ENCODE results near the gene CNTNAP3B. TPM values are rescaled to one million over a fixed set of nuclear protein-coding genes. Genes with fewer than 3 reads are reported as not detected.
A peak's percentile ranks its signal among the peaks of the same experiment; 100 is the strongest.
"Not testable (repeated sequence)": the region's sequence is repeated elsewhere in the genome, so short reads cannot be mapped to it uniquely, and the experiment has no call there.

CNTNAP3B gene
- total RNA-seq (2014; rRNA removed; shearing (Covaris generic)), result 9.0 and 9.2 TPM in 2 replicates
- polyA plus RNA-seq (2015; cell fraction: cytosol; rRNA removed), result 6.7 and 11.4 TPM in 2 replicates
- 46.5 and 69.0 TPM in 2 replicates for polyA plus RNA-seq (2015; cell fraction: nucleus; rRNA removed)

DNA sequence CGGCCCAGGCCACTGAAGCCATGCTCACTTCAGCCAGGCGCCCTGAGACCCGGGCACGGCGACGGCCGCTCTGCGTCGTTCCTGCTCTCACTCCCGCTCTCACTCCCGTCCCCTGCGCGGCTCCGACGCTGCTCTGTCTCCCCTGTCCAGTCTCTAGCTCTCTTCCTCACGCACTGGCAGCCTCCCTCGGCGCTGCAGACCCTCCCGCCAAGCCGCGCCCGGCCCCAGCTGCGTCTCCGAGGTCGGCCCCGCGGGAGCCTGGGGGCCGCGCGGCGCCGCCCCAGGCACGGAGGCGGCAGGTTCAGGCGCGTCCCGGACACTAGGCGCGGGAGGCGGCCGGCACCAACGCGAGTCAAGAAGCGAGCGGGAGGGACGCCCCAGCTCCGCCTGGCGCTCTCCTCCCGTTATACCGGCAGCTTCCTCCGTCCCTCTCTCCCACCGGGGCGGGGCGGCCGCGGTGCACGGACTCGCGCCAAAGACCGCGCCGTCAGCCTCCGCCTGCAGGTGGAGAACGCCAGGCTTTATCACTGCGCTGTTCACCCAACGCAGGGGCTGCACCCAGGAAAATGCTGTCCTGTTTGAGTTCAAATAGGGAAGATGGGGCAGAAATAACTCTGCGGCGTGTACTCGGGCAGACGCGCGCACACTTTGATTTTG, at the start of gene CNTNAP3B:
Gene CNTNAP3B, minus strand, starts transcription at position 354 of the 657 bp plus-strand sequence. Its CDS starts 332 bp downstream, at position 22.
- DNase-seq (ENCODE audit: low read depth, low spot score); in situ Hi-C loops (cut with HindIII; ENCODE audit: low pct_unique_long_range_greater_than_20kb, low sequenced_read_pairs): not testable (repeated sequence)

DNA sequence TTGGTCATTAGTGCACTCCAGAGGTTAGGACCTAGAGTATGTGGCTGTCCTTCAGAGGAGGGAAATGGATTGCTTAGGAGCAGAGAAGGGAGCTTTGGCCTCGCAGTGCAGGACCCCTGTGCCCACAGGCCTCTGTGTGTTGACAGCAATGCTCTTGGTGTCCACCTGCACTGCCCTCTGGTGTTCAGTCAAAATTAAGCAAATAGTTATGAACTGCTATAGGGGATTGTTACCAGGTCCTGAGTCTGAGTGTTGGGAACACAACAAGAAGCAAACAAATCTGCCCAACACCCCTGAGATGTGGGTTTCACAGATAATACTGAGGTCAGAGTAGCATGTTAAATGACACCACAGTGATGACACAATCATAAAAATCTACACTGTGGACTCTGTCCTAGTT, 31.1 kb upstream of the CNTNAP3B start:
- DNase-seq (ENCODE audit: low read depth, low spot score), result peak; percentile 52
- in situ Hi-C loops (cut with HindIII; ENCODE audit: low pct_unique_long_range_greater_than_20kb, low sequenced_read_pairs), result not testable (repeated sequence)

DNA sequence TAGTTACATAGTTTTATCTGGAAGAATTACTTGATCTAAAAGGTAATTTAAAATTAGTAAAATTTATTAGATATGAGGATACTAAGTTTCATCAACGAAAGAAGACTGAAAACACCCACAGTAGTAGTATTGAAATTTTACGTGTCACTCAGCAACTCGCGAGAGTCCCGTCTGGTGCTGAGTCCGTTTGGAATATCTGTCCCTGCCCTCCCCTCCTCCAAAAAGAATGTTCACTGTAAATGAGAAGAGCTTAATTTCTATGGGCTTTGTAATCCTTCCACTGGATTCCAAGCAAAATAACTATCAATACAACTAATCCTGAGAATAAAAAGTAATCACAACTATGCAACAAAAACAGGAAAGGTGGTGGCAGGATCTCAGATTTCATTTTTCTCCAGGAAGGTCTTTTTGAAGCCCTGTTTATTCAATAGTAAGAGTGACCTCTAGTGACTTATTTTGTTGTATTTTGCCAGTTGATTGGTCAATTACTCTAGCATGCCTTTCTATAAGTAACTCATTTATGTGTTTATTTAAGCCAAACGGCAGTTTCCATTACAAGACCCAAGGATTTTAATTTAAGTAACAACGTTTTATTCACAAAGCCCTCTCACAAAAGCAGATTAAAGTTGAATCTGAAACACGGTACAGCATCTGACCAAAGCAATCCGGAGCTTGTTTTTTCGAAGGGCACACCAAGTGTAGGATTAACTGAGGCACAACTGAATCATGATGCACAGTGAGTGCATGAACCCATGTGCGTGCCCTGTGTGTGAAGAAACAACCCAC, 2.0 kb downstream of the CNTNAP3B start:
- in situ Hi-C loops (cut with HindIII; ENCODE audit: low pct_unique_long_range_greater_than_20kb, low sequenced_read_pairs), result not testable (repeated sequence)
- DNase-seq (ENCODE audit: low read depth, low spot score), result peak; percentile 32

GRCh38 chr9:42121007-42121406, 8.2 kb downstream of the CNTNAP3B start:
- in situ Hi-C loops (cut with HindIII; ENCODE audit: low pct_unique_long_range_greater_than_20kb, low sequenced_read_pairs), result not testable (repeated sequence)
- peak; percentile 56 for DNase-seq (ENCODE audit: low read depth, low spot score)

GRCh38 chr9:42095929-42096328, 33.3 kb downstream of the CNTNAP3B start:
- in situ Hi-C loops (cut with HindIII; ENCODE audit: low pct_unique_long_range_greater_than_20kb, low sequenced_read_pairs); DNase-seq (ENCODE audit: low read depth, low spot score): not testable (repeated sequence)

- DNase-seq (ENCODE audit: low read depth, low spot score); in situ Hi-C loops (cut with HindIII; ENCODE audit: low pct_unique_long_range_greater_than_20kb, low sequenced_read_pairs): not testable (repeated sequence)
Observed at GRCh38 chr9:42084559-42084952, 44.7 kb downstream of the CNTNAP3B start.

DNA sequence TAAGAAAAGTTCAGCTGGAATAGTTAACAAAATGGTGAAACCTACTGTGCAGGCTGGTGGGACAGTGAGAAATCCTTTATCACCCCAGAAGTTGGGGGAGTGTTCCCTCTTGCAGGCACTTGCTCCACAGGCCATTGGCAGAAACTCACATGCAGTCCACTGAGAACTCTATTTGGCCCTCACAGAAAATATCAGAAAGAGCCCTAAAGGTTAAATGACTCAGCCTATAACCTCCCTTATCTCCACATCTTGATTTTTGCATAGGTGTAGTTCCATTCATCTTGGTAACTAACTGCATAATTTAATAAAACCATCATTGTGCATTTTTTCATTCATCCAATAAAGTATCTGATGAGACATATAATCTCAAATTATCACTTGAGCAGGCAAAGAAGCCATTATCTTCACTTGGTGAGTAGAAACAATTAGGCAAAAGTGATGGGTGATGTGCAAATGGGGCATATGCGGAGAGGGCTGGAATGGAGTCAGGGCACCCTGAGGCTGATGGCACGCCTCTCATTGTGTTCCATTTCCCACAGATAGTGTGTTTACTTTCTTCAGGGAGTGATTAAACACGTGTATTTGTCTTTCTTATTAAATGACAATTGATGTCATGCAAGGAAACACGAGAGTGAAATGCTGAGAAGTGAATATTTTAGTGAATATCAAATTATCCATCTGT, 45.2 kb downstream of the CNTNAP3B start:
- DNase-seq (ENCODE audit: low read depth, low spot score), result not testable (repeated sequence)

GRCh38 chr9:42080376-42080775, 48.9 kb downstream of the CNTNAP3B start:
- DNase-seq (ENCODE audit: low read depth, low spot score); in situ Hi-C loops (cut with HindIII; ENCODE audit: low pct_unique_long_range_greater_than_20kb, low sequenced_read_pairs): not testable (repeated sequence)

More for the DNA sequence above, 45.2 kb downstream of the CNTNAP3B start:
- in situ Hi-C loops (cut with HindIII; ENCODE audit: low pct_unique_long_range_greater_than_20kb, low sequenced_read_pairs), result not testable (repeated sequence)

DNA sequence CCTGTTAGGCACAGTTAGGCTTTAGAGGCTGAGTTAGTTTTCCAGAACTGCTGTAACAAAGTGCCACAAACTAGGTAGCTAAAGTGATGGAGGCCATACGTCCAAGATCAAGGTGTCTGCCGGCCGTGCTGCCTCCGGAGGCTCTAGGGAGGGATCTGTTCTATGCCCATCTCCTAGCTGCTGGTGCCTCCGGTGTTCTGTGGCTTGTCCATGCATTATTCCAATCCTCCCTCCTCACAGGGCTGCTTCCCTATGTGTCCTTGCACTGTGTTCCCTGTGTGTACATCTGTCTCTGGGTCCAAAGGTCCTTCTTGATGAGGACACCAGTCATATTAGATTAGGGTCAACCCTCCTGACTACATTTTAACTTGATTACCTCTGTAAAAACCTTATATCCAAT, 54.4 kb downstream of the CNTNAP3B start:
- DNase-seq (ENCODE audit: low read depth, low spot score); in situ Hi-C loops (cut with HindIII; ENCODE audit: low pct_unique_long_range_greater_than_20kb, low sequenced_read_pairs): not testable (repeated sequence)

GRCh38 chr9:42071026-42071425, 58.2 kb downstream of the CNTNAP3B start:
- in situ Hi-C loops (cut with HindIII; ENCODE audit: low pct_unique_long_range_greater_than_20kb, low sequenced_read_pairs); DNase-seq (ENCODE audit: low read depth, low spot score): not testable (repeated sequence)

DNA sequence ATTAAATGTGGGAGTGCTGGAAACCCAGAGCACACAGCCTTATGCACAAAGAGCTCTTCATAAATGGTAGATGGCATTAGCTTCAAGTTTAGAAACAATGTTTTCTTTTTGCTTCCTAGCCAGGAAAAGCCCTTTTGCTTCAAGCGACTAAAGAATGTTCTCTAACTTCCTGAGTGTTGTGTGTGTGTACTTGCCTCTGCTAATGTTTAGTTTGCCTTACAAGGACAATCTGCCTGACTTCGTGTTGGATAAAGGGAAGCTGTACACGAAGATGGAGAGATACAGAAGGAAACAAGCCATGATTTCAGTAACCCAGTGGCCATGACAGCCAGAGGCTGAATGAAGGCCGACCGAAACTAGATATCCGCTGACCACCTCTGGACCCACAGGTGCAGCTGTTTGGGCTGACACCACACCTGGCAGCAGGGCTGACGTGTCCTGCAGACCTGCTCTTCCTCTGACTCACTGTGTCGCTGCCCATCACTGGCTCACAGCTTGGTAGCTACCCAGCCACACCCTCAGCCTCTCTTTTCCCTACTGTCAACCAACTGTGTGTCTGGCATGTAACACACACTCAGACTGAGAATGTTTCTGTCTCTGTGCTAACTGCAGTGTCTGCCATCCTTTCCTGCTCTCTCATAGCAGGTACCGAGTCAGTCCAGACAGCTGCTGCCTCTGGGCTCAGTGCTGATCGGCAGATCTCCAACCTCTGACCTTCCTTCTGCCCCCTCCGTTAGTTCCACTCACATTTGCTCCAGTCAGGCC, 59.0 kb downstream of the CNTNAP3B start:
- in situ Hi-C loops (cut with HindIII; ENCODE audit: low pct_unique_long_range_greater_than_20kb, low sequenced_read_pairs); DNase-seq (ENCODE audit: low read depth, low spot score): not testable (repeated sequence)

DNA sequence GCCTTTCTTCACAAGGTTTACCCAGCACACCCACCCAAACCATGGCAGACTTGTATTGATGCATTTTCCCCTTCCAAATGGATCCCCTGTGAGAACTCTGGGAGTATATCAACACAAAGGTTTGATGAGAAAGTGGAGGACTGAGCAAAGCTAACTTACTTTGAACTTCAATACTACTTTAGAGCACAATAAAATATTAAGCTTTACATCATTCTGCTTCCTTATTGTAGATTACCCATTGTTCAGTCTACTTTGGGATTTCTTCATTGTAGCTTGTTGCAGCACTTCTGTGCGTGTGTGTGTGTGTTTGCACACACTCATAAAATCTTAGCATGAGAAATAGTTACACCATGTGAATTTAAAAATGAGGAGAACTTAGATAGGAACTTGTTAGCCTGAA, 75.4 kb downstream of the CNTNAP3B start:
- DNase-seq (ENCODE audit: low read depth, low spot score); in situ Hi-C loops (cut with HindIII; ENCODE audit: low pct_unique_long_range_greater_than_20kb, low sequenced_read_pairs): not testable (repeated sequence)

DNA sequence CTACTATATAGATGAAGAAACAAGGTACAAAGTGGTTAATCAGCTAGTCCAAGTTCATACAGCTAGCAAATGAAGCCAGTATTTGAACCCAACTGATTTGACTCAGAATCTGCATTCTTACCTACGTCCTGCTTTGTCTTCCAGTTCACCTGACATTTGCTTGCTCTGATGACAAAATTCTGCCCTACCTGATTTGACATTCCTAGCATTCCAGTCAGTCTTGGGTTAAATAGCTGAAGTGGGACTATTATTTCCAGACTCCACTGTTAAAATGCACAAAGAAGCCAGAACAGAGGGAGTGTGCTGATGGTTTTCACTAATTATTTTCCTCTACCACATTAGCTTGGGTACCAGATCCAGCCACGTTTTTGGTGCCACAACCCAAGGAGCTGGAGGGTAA, 78.5 kb downstream of the CNTNAP3B start:
- in situ Hi-C loops (cut with HindIII; ENCODE audit: low pct_unique_long_range_greater_than_20kb, low sequenced_read_pairs); DNase-seq (ENCODE audit: low read depth, low spot score): not testable (repeated sequence)

DNA sequence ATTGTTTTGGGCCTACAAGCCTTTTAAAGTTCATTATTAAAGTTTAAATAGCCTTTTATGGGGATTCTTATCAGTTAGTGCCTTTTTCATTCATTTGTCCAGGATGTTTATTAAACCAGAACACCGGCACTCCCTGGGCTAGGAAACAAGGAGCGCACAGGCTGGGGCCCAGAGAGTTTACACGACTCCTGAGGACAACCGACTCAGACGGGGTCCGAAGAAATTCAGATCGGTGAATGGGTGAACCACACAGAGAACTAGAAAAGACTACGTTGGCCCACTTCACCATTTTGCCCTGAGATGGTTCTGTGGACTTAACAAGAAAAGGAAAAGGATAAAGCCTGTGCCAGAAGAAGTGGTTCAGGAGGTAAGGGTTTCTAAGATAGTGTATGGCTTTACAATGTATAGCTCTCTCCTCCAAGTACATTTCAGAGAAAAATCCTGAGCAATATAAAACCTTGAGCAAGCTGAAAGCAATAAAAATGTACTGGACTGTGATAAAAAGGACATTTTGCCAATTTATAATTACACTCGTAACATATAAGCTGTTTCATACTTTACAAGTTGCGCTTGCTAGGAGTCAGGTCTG, 84.7 kb downstream of the CNTNAP3B start:
- DNase-seq (ENCODE audit: low read depth, low spot score); in situ Hi-C loops (cut with HindIII; ENCODE audit: low pct_unique_long_range_greater_than_20kb, low sequenced_read_pairs): not testable (repeated sequence)

DNA sequence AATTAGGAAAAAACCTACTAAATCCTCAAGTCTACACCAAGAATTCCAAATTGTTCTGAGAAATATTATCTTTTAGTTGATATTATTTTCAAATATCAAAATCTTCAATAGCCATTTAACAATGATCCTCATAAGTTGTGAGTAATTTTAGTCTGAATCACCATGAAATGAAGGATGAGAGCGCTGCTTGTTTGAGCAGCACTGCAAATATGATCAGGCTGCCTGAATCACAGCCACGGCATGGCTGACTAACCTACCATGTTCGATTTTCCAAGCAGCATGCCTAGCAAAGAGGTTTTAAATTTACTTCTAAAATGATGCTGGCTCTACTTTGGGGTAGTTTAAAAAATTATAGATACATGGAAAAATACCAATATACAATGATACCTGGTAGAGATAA, 95.7 kb downstream of the CNTNAP3B start:
- in situ Hi-C loops (cut with HindIII; ENCODE audit: low pct_unique_long_range_greater_than_20kb, low sequenced_read_pairs); DNase-seq (ENCODE audit: low read depth, low spot score): not testable (repeated sequence)

DNA sequence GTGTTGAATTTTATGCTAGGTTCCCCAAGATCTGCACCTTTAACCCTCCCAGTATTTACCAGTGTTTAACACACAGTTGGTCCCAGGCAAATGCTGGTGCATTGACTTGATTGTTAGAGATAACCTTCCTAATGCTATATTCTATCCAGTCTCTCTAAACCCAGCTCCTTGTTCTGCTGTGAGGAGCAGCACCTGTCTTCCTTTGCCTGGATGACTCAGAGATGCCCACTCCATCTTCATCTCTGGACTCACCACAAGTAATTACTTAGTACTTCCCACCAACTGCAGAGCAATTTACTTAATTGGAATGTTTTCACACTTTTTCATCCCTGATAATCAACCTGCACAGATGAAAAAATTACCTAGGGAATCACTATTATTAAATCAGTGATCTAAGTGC, 108.6 kb downstream of the CNTNAP3B start:
- in situ Hi-C loops (cut with HindIII; ENCODE audit: low pct_unique_long_range_greater_than_20kb, low sequenced_read_pairs); DNase-seq (ENCODE audit: low read depth, low spot score): not testable (repeated sequence)
